ENCODE data around the gene MAP2K3. TPM values are rescaled to one million over a fixed set of nuclear protein-coding genes. Genes with fewer than 3 reads are reported as not detected.
"Not testable (repeated sequence)": the region's sequence is repeated elsewhere in the genome, so short reads cannot be mapped to it uniquely, and the experiment has no call there.

The MAP2K3 gene
- total RNA-seq, 2 donors from 2014 or later: 15.3 to 48.1 TPM

DNA sequence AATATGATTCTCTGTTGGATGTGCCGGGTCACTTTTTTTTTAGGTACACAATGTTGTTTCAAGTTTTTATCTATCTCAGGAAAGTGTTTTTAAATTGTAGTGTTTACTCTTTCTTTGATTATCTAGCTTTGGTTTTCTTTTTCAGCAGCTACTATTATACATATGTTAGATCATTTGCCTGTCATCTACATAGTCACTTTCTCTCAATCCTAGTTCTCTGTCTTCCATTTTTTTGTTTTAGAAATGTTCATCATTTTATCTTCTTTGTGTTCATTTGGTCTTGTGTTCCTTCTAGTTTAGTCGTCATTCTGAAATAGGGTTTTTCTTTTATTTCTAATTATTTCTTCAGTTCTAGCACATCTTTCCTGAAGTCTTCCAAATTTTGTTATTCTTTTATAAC lies 44.3 kb downstream of the MAP2K3 start:
- H3K4me3 ChIP-seq; H3K27me3 ChIP-seq; H3K9me3 ChIP-seq; ATAC-seq; DNase-seq; H3K4me1 ChIP-seq; intact Hi-C loops (cut with DNase I); H3K36me3 ChIP-seq (replicated peaks in 1 of 2; ENCODE audit: insufficient read depth in 1 of 2, low read depth in 2 of 2); H3K27ac ChIP-seq: not testable (repeated sequence)
- 56 to 71% methylated on average over 2 of the region's 2 CpGs for WGBS, 2 donors

DNA sequence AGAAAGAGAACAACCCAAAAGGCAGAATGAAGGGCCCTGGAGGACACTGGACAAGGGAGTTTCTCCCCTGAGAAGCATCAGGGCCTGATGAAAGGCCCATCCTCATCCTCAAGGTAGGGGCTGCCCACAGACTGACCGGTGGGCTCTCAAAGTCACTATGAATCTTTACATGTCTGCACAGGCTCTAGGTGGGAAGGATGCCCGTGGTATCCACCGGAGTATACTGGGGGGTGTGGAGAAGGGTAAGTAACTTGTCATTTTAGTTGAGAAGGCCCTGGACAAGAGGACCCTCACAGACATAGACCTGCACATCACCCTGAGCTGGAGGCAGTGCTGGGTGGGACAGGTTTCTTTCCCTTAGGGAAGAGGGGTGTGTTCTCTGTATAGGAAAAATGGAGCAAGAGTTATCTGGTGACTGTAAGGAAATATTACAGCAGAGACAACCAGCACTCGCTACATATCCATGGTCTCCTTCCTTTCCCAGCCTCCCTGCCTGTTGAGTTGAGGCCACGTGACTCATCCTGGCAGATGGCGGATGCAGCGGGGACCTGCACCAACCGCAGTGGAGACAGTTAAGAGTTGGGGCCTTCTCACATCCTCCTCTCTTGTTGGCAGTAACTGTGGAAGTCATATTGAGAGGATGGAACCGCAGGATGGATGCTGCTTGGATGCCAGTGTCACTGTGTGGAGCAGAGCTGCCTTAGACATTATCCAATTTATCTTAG lies 46.1 kb downstream of the MAP2K3 start:
- intact Hi-C loops (cut with DNase I): no loop called here
- Histone ChIP-seq H3K27me3 (no peaks in the 10 kb centered on the region), H3K4me3 (no peak overlapping the region), H3K36me3 (replicated peaks in 1 of 2; ENCODE audit: insufficient read depth in 1 of 2, low read depth in 2 of 2) (no peaks in the 10 kb centered on the region), H3K27ac (no peak overlapping the region), H3K4me1 (no peaks in the 10 kb centered on the region), H3K9me3 (no peaks in the 10 kb centered on the region)
- DNase-seq (no peak), ATAC-seq (no peak)
- WGBS, 2 donors: 72 to 81% methylated on average over 9 of the region's 9 CpGs
- TF ChIP-seq POLR2A (IDR thresholded peaks at IDR 0.05) (no peak), CTCF (IDR thresholded peaks at IDR 0.05) (no peak)

GRCh38 chr17:21336541-21337294 lies 52.2 kb downstream of the MAP2K3 start:
- H3K4me3 ChIP-seq; H3K27ac ChIP-seq; H3K36me3 ChIP-seq (replicated peaks in 1 of 2; ENCODE audit: insufficient read depth in 1 of 2, low read depth in 2 of 2); H3K27me3 ChIP-seq; ATAC-seq; intact Hi-C loops (cut with DNase I); H3K9me3 ChIP-seq; H3K4me1 ChIP-seq; DNase-seq: not testable (repeated sequence)
- 59 to 70% methylated on average over 4 of the region's 4 CpGs for WGBS, 2 donors

- H3K4me3 ChIP-seq; H3K27me3 ChIP-seq; H3K27ac ChIP-seq; H3K9me3 ChIP-seq; ATAC-seq; H3K36me3 ChIP-seq (replicated peaks in 1 of 2; ENCODE audit: insufficient read depth in 1 of 2, low read depth in 2 of 2); intact Hi-C loops (cut with DNase I); H3K4me1 ChIP-seq; DNase-seq: not testable (repeated sequence)
- 47 to 55% methylated on average over 8 of the region's 8 CpGs for WGBS, 2 donors
Measured at GRCh38 chr17:21337981-21338625, 53.6 kb downstream of the MAP2K3 start.

DNA sequence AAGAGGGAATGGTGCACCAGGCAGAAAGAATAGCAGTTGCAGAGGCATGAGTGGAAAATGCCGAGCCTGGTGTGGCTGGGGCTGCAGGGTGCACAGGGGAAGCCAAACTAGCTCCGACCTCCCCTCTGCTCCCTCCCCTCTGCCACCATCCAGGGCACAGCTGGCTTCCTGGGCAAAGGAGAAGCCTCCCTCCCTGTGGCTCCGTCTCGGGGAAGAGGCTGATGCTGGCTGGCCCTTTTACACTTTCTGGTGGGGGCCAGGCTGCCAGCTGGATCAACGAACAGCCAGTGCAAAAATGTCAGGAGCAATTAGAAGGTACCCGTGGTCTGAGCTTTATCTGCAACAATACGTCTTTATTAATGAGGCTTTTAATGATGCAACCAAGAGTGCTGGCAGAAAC lies 54.5 kb downstream of the MAP2K3 start:
- Histone ChIP-seq H3K27me3 (no peaks in the 10 kb centered on the region), H3K4me3 (no peak overlapping the region), H3K36me3 (replicated peaks in 1 of 2; ENCODE audit: insufficient read depth in 1 of 2, low read depth in 2 of 2) (no peaks in the 10 kb centered on the region), H3K4me1 (no peaks in the 10 kb centered on the region), H3K9me3 (no peaks in the 10 kb centered on the region), H3K27ac (no peak overlapping the region)
- ATAC-seq (no peak), DNase-seq (no peak)
- intact Hi-C loops (cut with DNase I): no loop called here
- 26 to 29% methylated on average over 7 of the region's 7 CpGs for WGBS, 2 donors
- TF ChIP-seq POLR2A (IDR thresholded peaks at IDR 0.05) (no peak), CTCF (IDR thresholded peaks at IDR 0.05) (no peak)

DNA sequence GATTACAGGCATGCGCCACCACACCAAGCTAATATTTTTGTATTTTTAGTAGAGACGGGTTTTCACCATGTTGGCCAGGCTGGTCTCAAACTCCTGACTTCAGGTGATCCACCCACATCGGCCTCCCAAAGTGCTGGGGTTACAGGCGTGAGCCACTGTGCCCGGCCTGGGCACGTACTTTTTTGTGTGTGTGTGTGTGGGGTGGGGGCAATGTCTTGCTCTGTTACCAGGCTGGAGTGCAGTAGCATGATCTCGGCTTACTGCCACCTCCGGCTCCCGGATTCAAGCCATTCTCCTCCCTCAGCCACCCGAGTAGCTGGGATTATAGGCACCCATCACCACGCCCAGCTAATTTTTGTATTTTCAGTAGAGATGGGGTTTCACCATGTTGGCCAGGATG lies 55.1 kb downstream of the MAP2K3 start:
- DNase-seq; intact Hi-C loops (cut with DNase I); H3K27ac ChIP-seq; ATAC-seq; H3K4me1 ChIP-seq; H3K4me3 ChIP-seq; H3K36me3 ChIP-seq (replicated peaks in 1 of 2; ENCODE audit: insufficient read depth in 1 of 2, low read depth in 2 of 2); H3K9me3 ChIP-seq; H3K27me3 ChIP-seq: not testable (repeated sequence)
- WGBS, 2 donors: 81 to 82% methylated on average over 4 to 11 of the region's 11 CpGs

DNA sequence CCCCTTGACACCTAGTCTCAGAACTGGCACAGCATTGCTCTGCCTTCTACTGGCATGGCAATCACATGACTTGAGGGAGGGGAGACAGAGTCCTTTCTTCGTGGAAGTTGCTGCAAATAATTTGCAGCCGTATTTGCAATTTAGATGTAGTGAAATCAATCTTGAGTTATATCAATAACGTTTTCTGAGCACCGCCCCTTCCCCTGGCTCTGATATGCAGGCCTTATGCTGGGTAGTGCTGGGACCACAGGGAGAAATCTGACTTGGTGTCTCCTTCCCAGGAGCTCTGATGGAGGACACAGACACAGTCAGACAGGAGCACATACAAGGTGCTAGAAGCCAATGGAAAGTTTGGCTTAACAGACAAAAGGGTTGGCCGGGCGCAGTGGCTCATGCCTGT lies 55.9 kb downstream of the MAP2K3 start:
- H3K4me1 ChIP-seq; H3K4me3 ChIP-seq; DNase-seq; H3K27me3 ChIP-seq; H3K36me3 ChIP-seq (replicated peaks in 1 of 2; ENCODE audit: insufficient read depth in 1 of 2, low read depth in 2 of 2); H3K9me3 ChIP-seq; ATAC-seq; intact Hi-C loops (cut with DNase I); H3K27ac ChIP-seq: not testable (repeated sequence)
- WGBS, 2 donors: 71 to 76% methylated on average over 6 of the region's 6 CpGs

- H3K4me3 ChIP-seq; H3K4me1 ChIP-seq; DNase-seq; H3K36me3 ChIP-seq (replicated peaks in 1 of 2; ENCODE audit: insufficient read depth in 1 of 2, low read depth in 2 of 2); ATAC-seq; H3K27ac ChIP-seq; H3K9me3 ChIP-seq; H3K27me3 ChIP-seq; intact Hi-C loops (cut with DNase I): not testable (repeated sequence)
- WGBS, 2 donors: 39 to 59% methylated on average over 3 to 4 of the region's 4 CpGs
Measured at GRCh38 chr17:21341279-21341678, 56.8 kb downstream of the MAP2K3 start.

- not testable (repeated sequence) for H3K36me3 ChIP-seq (replicated peaks in 1 of 2; ENCODE audit: insufficient read depth in 1 of 2, low read depth in 2 of 2)
Measured at GRCh38 chr17:21341925-21342540, 57.5 kb downstream of the MAP2K3 start.

More at GRCh38 chr17:21341925-21342540, 57.5 kb downstream of the MAP2K3 start:
- H3K9me3 ChIP-seq; H3K4me1 ChIP-seq; H3K4me3 ChIP-seq; H3K27me3 ChIP-seq; intact Hi-C loops (cut with DNase I); H3K27ac ChIP-seq; ATAC-seq; DNase-seq: not testable (repeated sequence)
- 53 to 64% methylated on average over 8 of the region's 8 CpGs for WGBS, 2 donors
